NCI-H226 (cell line): ENCODE data around the gene CPSF3.

Source experiments
- DNase-seq: peaks from one replicate; pipeline ENCODE4 v3.0.0-alpha.2; 2015

CPSF3 gene

DNA sequence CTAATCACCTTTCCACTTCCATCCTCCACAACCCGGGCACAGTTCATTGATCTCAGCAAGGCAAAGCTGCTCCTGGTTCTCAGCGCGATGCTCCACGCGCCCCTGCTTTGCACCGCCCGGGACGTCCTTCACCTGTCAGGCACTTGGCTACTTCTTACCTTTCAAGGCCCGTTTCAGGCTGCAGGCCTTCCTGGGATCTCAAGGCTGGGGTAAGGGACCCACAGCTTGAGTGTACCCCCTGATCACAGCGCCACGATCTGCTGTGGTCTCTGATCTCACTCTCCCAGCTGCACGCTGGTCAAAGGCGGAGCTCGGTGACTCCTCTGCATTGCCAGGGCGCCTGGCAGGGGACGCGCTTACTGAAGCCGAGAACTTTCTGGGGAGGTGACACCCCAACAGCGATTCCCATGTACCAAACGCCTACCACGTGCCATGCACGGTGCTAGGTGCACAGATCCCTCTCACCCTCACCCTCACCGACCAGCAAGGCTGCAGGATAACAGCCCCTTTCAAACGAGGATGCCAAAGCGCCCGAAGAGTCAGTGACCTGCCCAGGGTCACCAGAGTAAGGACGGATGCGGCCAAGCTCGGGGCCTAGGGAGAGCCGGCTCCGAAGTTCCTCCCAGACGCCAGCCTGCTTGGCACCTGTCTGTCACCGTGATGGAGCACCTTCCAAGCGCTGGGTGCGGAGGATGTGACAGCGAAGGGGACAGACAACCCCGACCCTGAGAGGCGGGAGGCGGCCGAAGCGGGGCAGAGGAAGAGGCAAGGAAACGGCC lies 944 bp upstream of the CPSF3 start:
- no peak for DNase-seq

DNA sequence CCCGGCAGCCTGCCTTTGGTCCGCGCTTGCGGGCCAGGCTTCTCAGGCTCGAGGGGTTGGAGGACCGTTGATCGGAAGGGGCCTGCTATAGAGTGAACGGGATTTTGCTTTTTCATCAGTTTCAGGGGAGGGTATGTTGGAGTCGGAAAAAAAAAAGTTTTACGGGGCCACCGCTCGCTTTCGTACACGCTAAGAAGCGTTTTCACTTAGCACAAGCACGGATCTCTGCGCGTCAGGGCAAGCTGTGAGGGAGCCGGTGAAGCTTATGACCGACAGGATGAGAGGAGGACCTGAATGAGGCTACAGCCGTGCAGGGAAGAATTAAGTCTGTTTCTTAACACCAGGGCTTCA lies 443 bp downstream of the CPSF3 start:
- DNase-seq = no peak

- no peak for DNase-seq
Measured at GRCh38 chr2:9424447-9425164, 1.2 kb downstream of the CPSF3 start.

- DNase-seq = no peak
Measured at GRCh38 chr2:9428965-9429577, 5.6 kb downstream of the CPSF3 start.

DNA sequence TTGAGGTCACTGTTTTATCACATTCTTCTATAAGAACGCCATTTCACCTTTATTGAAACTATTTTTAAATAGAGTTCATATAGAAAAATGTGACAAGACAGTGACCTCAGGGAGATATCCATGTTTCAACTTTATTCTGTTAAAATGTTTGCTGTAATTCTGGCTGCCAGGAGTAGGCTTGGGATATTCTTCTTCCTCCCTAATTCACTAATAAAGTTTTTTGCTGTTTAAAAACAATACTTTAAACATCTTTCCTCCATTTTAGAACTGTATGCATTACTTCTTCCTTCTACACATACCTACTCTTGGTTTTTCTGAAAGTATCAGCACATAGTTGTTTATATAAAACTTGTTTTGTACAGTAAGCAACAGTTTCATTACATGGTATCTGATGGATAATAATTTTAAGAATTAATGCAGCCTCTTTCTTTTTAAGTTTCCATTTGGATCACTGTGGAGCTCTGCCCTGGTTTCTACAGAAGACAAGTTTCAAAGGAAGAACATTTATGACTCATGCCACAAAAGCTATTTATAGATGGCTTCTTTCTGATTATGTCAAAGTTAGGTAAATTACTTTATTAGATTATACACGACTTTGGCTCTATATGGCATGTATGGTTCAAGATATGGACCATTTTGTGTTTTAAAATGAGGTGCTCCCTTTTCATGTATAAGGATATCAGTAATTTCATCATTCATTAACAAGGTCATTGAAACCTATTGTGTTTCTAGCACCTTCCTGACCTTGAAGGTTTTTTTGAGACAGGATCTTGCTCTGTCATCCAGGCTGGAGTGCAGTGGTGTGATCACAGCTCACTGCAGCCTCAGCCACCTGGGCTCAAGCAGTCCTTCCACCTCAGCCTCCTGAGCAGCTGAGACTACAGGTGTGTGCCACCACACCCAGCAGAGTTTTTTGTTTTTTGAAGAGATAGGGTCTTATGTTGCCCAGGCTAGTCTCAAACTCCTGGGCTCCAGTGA lies 7.2 kb downstream of the CPSF3 start:
- no peak for DNase-seq

GRCh38 chr2:9434489-9434888 lies 11.0 kb downstream of the CPSF3 start:
- DNase-seq = no peak

DNA sequence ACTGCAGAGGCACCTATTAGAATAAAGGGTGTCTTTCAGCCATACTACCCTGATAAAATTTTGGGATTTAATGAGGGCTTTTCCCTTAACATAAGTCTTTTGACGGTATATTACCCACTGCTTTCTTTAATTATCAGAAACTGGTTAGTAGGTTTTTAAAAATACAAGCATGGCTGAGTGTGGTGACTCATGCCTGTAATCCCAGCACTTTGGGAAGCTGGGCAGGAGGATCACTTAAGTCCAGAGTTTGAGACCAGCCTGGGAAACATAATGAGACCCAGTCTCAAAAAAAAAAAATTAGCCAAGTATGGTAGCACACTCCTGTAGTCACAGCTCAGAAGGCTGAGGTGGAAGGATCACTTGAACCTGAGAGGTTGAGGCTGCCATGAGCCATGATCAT lies 16.1 kb downstream of the CPSF3 start:
- DNase-seq = no peak

DNA sequence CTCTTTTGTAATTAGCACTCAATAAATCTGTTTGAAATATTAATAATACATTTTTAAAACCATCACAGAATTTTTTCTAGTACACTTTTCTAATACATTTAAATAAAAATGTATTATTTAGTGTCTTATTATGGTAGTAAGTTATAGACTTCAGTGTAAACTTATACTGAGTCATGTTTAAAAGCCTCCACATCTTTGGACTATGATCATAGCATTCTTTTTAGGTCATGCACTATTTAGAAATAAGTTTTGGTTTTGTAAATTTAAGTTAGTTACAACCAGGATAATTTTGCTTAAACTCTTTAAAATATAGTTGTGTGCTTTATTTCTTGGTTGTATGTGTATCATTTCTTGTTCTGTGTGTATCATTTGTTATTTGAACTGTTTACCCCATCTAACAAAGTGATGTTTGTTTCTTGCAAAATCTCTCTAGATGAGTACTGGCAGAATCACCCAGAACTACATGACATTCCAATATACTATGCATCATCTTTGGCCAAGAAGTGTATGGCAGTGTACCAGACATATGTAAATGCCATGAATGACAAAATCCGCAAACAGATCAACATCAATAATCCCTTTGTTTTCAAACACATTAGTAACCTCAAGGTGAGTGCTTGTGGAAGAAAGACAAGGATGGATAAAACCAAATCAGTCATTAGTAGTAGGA lies 16.7 kb downstream of the CPSF3 start:
- no peak for DNase-seq

GRCh38 chr2:9441556-9441955 lies 18.1 kb downstream of the CPSF3 start:
- DNase-seq = no peak

GRCh38 chr2:9443526-9443925 lies 20.1 kb downstream of the CPSF3 start:
- no peak for DNase-seq

DNA sequence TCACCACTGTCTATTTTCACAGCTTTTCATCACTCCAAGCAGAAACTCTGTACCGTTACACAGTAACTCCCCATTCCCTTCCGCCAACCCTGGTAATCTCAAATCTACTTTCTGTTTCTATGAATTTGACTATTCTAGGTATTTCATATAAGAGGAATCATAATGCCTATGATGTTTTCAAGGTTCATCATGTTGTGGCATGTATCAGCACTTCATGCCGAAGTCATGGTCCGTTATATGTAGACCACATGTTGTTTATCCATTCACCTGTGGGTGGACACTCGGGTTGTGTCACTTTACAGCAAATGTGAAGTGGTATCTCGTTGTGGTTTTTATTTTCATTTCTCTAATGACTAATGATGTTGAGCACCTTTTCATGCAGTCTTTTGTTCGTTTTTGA lies 21.6 kb downstream of the CPSF3 start:
- no peak for DNase-seq

DNA sequence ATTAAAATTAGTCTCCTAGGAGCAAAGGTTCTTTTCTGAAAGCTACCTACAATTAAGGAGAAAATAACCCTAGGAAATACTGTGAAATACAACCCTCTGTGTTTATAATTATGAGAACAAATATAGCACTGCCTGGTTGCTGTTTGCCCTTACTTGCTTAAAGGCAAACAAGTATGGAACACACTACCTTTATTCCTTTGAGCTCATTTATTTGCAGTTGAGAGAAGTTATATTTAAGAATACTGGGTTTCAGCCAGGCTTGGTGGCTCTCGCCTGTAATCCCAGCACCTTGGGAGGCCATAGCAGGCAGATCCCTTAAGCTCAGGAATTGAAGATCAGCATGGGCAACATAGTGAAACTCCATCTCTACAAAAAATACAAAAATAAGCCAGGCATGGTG lies 27.8 kb downstream of the CPSF3 start:
- no peak for DNase-seq

- DNase-seq = no peak
Measured at GRCh38 chr2:9460441-9461017, 37.1 kb downstream of the CPSF3 start.

- DNase-seq = no peak
Measured at GRCh38 chr2:9461079-9461478, 37.6 kb downstream of the CPSF3 start.

DNA sequence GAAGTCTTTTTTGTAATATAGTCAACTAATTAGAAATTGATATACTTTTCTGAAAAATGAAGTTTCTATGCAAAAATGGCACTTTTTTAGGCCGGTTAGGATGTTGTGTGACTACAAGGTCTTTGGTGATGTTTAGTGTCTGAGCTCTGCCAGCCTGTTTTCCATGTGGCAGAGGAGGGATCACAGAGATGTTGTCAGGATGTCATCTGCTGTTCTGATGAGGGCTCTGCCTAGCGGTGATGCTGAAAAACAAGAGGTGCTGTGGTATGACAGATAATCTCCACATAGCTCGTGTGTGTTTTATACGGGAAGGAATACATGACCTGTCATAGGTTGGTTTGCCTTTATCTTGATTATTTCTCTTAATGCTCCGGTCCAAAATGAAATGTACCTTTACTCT lies 38.9 kb downstream of the CPSF3 start:
- no peak for DNase-seq

- DNase-seq = no peak
Measured at GRCh38 chr2:9462886-9463697, 39.6 kb downstream of the CPSF3 start.

- DNase-seq = no peak
Measured at GRCh38 chr2:9463698-9464034, 40.2 kb downstream of the CPSF3 start.

DNA sequence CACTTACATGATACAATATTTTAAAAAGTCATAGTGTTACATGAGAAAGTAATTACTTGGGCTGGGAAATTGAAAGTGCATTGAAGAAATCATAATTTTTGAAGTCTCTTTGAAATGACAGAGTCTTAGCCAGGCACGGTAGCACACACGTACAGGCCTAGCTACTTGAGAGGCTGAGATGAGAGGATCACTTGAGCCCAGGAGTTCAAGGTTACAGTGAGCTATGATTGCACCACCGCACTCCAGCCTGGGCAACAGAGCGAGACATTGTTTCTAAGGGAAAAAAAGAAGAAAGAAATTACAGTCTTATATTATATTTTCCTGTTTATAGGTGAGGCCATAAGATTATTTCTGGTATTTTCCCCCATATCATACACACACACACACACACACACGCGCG lies 41.7 kb downstream of the CPSF3 start:
- DNase-seq = no peak

DNA sequence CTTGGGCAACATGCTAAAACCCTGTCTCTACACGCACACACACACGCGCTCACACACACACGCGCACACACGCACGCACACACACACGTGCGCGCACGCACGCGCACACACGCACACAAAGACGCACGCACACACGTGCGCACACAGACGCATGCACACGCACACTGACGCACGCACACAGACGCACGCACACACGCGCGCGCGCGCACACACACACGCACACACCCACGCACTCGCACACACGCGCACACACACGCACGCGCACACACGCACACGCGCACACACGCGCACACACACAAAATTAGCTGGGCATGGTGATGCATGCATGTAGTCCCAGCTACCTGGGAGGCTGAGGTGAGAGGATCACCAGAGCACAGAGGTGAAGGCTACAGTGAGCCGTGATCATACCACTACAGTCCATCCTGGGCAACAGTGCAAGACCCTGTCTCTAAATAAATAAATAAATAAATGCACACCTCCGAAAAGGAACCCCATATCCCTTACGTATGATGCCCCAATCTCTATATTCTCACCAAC lies 42.8 kb downstream of the CPSF3 start:
- no peak for DNase-seq

GRCh38 chr2:9467687-9468086 lies 44.2 kb downstream of the CPSF3 start:
- no peak for DNase-seq

GRCh38 chr2:9471206-9471605 lies 47.8 kb downstream of the CPSF3 start:
- DNase-seq = no peak
